HCT116 (cell line): Measurements from ENCODE around the gene RASGEF1C.

Source experiments
- ATF3 ChIP-seq: IDR thresholded peaks from 2 replicates; pipeline ENCODE4 v1.6.1; 2012
- CTCF ChIP-seq, 3 experiments: fragments of 200-600 bp in 1 of 3; sonication (generic) in 1 of 3; IDR thresholded peaks in 2 of 3; conservative IDR thresholded peaks in 1 of 3; 2 replicates each; pipeline ENCODE4 v1.5.1; 2012 to 2017; ENCODE audit warnings: low read depth in 2 of 3, low read length in 2 of 3, antibody characterized with exemption in 1 of 3, borderline replicate concordance in 1 of 3, control low read depth in 1 of 3, mild to moderate bottlenecking in 1 of 3, mixed read lengths in 1 of 3, mixed run types in 1 of 3, moderate library complexity in 1 of 3; ENCODE audit not compliant: insufficient read depth in 1 of 3
- EZH2 ChIP-seq: fragments of 200-600 bp; sonication (generic); IDR thresholded peaks from 2 replicates; pipeline ENCODE4 v1.6.1; 2017; ENCODE audit warnings: antibody characterized with exemption, mixed run types
- POLR2A ChIP-seq: IDR thresholded peaks from 2 replicates; pipeline ENCODE4 v1.7.0; 2011; ENCODE audit warnings: borderline replicate concordance; ENCODE audit not compliant: insufficient read depth, insufficient read length; ENCODE audit errors: extremely low read depth
- RAD21 ChIP-seq: IDR thresholded peaks from 2 replicates; pipeline ENCODE4 v1.6.1; 2012; ENCODE audit warnings: low read depth, mild to moderate bottlenecking

- TF ChIP-seq ATF3 = no peak
- TF ChIP-seq CTCF (IDR thresholded peaks at IDR 0.05 in 2 of 3, conservative IDR thresholded peaks at IDR 0.05 in 1 of 3; ENCODE audit: borderline replicate concordance in 1 of 3, insufficient read depth in 1 of 3, low read depth in 2 of 3, low read length in 2 of 3) = 0 out of 6 replicates have a peak, but pooled peaks of 1 of the 3 experiments have one; percentile 11
- TF ChIP-seq RAD21 = no peak
- TF ChIP-seq EZH2 = no peak
- TF ChIP-seq POLR2A = no peak
Observed at GRCh38 chr5:180156141-180156540, 52.9 kb downstream of the RASGEF1C start.
